Lower leg skin (tissue), 4 donors: ENCODE results near the gene CSF2RB. TPM values are rescaled to one million over a fixed set of nuclear protein-coding genes. Genes with fewer than 3 reads are reported as not detected.
A peak's percentile ranks its signal among the peaks of the same experiment; 100 is the strongest.

Experiments
- DNase-seq, 2 donors: peaks; one replicate each; pipeline ENCODE4 v3.0.0-alpha.2; 2019; ENCODE audit warnings: low spot score in 2 of 2
- H3K4me3 ChIP-seq: fragments of 200-600 bp; sonication (generic); 2 replicates; pipeline ENCODE4 v1.5.1; 2017; ENCODE audit warnings: mild to moderate bottlenecking, low read depth; ENCODE audit not compliant: poor library complexity, severe bottlenecking
- POLR2A ChIP-seq, 2 donors: fragments of 450-650 bp; IDR thresholded peaks; one replicate each; pipeline ENCODE4 v1.6.1; 2016 to 2017; ENCODE audit warnings: antibody characterized with exemption in 2 of 2, mild to moderate bottlenecking in 1 of 2, moderate library complexity in 1 of 2
- WGBS, 2 donors: methylation state at CpG; one replicate each; pipeline ENCODE4 v1.1.5; 2018; 5-methylcytosine and 5-hydroxymethylcytosine counted together
- intact Hi-C: fragments of 100-400 bp; cut with DNase I; formaldehyde crosslinking; loops from one replicate; pipeline ENCODE4 v1.15.0; 2023; ENCODE audit warnings: low total_unique reads
- total RNA-seq, 4 donors: library from RNA; depleted of rRNA; stranded (reverse); fragments of >200 nt; gene quantifications; one replicate each; pipeline ENCODE4 v1.1.0, GENCODE V29; 2016
- TF ChIP-seq, protein P1 (sequence below), 3 donors: fragments of 450-650 bp; IDR thresholded peaks; one replicate each; pipeline ENCODE4 v1.5.1; 2016; ENCODE audit warnings: antibody characterized with exemption in 3 of 3, mild to moderate bottlenecking in 3 of 3, moderate library complexity in 2 of 3

The CSF2RB gene
- total RNA-seq, 4 donors from 2014 or later, result 3.2 to 10.7 (median 5.5) TPM

DNA sequence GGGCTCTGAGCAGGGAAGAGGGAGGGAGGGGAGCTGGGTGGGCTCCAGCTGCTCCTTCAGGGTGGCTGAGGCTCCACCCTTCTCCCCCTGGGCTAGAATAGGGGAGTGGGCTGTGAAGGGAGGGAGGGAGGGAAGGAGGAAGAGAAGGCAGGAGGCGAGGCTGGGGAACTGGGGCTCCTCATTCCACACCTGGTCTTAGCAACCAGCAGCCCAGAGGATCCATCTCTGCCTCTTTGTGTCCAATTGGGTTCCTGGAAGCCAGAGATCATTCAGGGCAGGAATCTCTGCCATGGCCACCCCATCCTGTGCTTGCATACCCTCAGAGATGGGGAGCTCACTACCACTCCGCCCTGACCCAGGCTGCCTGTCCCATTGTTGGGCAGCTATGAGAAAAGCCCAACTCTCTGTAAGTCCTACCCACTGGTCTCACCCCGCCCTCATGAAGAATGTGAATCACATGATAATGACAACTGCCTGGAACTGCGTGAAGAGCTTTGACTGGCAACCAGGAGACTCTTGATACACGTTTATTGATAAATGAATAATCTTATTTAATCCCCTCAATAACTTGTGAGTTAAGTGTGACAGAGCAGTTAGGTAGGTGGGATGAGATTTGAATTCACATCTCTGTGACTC, 44.8 kb upstream of the CSF2RB start:
- peak in 1 of 2 donors; percentile 67 for DNase-seq
- no peak overlapping the region for H3K4me3 ChIP-seq
- intact Hi-C loops, result no loop called here
- TF ChIP-seq POLR2A (IDR thresholded peaks at IDR 0.05), result no peak
- TF ChIP-seq, protein P1, sequence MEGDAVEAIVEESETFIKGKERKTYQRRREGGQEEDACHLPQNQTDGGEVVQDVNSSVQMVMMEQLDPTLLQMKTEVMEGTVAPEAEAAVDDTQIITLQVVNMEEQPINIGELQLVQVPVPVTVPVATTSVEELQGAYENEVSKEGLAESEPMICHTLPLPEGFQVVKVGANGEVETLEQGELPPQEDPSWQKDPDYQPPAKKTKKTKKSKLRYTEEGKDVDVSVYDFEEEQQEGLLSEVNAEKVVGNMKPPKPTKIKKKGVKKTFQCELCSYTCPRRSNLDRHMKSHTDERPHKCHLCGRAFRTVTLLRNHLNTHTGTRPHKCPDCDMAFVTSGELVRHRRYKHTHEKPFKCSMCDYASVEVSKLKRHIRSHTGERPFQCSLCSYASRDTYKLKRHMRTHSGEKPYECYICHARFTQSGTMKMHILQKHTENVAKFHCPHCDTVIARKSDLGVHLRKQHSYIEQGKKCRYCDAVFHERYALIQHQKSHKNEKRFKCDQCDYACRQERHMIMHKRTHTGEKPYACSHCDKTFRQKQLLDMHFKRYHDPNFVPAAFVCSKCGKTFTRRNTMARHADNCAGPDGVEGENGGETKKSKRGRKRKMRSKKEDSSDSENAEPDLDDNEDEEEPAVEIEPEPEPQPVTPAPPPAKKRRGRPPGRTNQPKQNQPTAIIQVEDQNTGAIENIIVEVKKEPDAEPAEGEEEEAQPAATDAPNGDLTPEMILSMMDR (IDR thresholded peaks at IDR 0.05), result no peak
- 56 to 71% methylated on average over 5 of the region's 5 CpGs for WGBS, 2 donors

DNA sequence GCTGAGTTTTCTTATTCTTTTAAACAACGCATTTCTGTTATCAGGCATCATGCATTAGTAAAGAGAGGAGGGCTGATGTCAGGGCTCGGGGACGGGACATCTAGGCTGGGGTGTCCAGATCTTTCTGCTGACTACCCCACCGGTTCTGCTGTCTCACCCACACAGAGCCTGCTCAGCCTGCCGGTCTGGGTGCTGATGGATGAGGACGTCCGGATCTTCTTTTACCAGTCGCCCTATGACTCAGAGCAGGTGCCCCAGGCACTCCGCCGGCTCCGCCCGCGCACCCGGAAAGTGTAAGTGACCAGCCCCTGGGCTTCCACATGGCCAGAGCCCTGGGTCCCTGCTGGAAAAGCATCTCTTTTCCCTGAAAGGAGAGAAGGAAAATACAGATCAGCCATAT, 43.2 kb upstream of the CSF2RB start:
- WGBS, 2 donors, result 47 to 52% methylated on average over 14 of the region's 14 CpGs
- no peak for DNase-seq
- no peak for TF ChIP-seq POLR2A (IDR thresholded peaks at IDR 0.05)
- TF ChIP-seq, protein P1 (IDR thresholded peaks at IDR 0.05), result no peak
- intact Hi-C loops, result no loop called here
- H3K4me3 ChIP-seq, result no peak overlapping the region

DNA sequence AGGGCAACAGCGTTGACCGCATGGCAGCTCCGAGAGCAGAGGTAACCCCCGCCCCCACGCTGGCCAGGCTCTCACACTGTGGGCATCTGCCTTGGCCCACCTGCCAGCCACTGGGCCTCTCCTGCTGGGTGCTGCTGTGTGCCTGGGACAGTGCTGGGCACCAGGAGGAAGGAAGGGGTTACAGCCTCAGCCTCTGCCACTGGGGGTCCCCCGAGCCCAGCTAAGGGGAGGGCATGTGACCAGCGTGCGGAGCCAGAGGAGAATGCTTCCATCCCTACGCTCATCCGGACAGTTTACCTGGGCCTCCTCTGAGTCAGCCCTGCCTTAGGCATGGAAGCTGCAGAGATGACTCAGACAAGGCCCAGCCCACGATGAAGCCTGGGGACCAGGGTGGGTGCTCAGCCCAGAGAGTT, 41.8 kb upstream of the CSF2RB start:
- intact Hi-C loops, result no loop called here
- DNase-seq, result no peak
- no peak overlapping the region for H3K4me3 ChIP-seq
- WGBS, 2 donors, result 33 to 60% methylated on average over 8 to 11 of the region's 11 CpGs
- no peak for TF ChIP-seq POLR2A (IDR thresholded peaks at IDR 0.05)
- TF ChIP-seq, protein P1 (IDR thresholded peaks at IDR 0.05), result no peak

DNA sequence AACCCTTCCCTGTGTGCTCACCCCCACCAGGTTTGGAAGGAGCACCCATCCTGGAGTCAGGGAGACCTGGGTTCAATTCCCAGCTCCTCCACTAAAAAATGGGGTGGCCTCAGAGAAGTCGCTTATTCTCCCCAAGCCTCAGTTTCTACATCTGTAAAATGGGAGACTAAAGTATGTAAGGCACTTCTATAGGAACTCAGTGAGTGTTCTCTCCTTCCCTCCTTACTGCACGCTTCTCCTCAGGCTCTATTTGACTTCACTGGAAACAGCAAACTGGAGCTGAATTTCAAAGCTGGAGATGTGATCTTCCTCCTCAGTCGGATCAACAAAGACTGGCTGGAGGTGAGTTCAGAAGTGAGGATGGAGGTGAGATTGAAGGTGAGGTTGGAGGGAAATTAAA, 41.3 kb upstream of the CSF2RB start:
- no peak for TF ChIP-seq POLR2A (IDR thresholded peaks at IDR 0.05)
- TF ChIP-seq, protein P1 (IDR thresholded peaks at IDR 0.05), result no peak
- intact Hi-C loops, result no loop called here
- no peak for DNase-seq
- H3K4me3 ChIP-seq, result no peak overlapping the region
- WGBS, 2 donors, result 89 to 96% methylated on average over 3 of the region's 3 CpGs

DNA sequence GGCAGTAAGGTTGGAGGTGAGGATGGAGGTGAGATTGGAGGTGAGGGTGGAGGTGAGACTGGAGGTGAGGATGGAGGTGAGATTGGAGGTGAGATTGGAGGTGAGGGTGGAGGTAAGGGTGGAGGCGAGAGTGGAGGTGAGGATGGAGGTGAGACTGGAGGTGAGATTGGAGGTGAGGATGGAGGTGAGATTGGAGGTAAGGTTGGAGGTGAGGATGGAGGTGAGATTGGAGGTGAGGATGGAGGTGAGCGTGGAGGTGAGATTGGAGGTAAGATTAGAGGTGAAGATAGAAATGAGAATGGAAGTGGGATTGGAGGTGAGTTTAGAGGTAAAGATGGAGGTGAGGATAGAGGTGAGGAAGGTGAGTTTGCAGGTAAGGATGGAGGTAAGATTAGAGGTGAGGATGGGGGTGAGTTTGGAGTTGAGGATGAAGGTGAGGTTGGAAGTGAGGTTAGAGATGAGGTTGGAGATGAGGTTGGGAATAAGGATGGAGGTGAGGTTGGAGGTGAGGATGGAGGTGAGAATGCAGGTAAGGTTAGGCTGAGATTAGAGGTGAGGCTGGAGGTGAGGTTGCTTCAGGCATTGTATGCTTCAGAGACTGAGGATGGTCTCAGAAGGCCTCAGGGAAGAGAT, 40.4 kb upstream of the CSF2RB start:
- TF ChIP-seq, protein P1 (IDR thresholded peaks at IDR 0.05), result no peak
- no peak overlapping the region for H3K4me3 ChIP-seq
- no peak for DNase-seq
- WGBS, 2 donors, result 85 to 92% methylated on average over 2 of the region's 2 CpGs
- intact Hi-C loops, result no loop called here
